GM12891 (cell line): ENCODE measurements around the gene NRG4.
"Not testable (repeated sequence)": the region's sequence is repeated elsewhere in the genome, so short reads cannot be mapped to it uniquely, and the experiment has no call there.

Experiments
- POLR2A ChIP-seq: IDR thresholded peaks from 2 replicates; pipeline ENCODE4 v1.6.1; 2011; ENCODE audit warnings: low read depth, low read length, control low read depth
- POLR2AphosphoS5 ChIP-seq: IDR thresholded peaks from 2 replicates; pipeline ENCODE4 v1.6.1; 2011; ENCODE audit warnings: low read depth, low read length, control low read depth
- POU2F2 ChIP-seq: IDR thresholded peaks from 2 replicates; pipeline ENCODE4 v1.6.1; 2011; ENCODE audit warnings: low read depth, mild to moderate bottlenecking, control low read depth, low read length, moderate library complexity
- TAF1 ChIP-seq: IDR thresholded peaks from 2 replicates; pipeline ENCODE4 v1.6.1; 2011; ENCODE audit warnings: low read depth, low read length, control low read depth

DNA sequence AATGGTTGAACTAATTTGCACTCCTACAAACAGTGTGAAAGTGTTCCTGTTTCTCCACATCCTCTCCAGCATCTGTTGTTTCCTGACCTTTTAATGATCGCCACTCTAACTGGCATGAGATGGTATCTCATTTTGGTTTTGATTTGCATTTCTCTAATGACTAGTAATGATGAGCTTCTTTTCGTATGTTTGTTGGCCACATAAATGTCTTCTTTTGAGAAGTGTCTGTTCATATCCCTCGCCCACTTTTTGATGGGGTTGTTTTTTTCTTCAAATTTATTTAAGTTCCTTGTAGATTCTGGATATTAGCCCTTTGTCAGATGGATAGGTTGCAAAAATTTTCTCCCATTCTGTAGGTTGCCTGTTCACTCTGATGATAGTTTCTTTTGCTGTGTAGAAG is 101.9 kb downstream of the NRG4 start:
- not testable (repeated sequence) for TF ChIP-seq POLR2A, POLR2AphosphoS5, POU2F2, TAF1
